Endothelial cell of umbilical vein (primary cell): ENCODE measurements around the gene SCLY. TPM values are rescaled to one million over a fixed set of nuclear protein-coding genes. Genes with fewer than 3 reads are reported as not detected.

Experiments
- BruUV-seq: library from RNA; stranded (reverse); fragments of 400-500 nt; replicated peaks from 2 replicates; lab custom pipeline; 2021; lab: Mats Ljungman, UMichigan
- CTCF ChIA-PET: fragments of 300-600, 350-600 bp; sonication (Branson Sonifier 250); formaldehyde crosslinking; loops from one replicate; lab custom pipeline; 2021; ENCODE audit warnings: antibody characterized with exemption, inconsistent platforms; lab: Charles Lee
- POLR2A ChIA-PET: fragments of 300-600, 350-600 bp; sonication (Branson Sonifier 250); formaldehyde crosslinking; loops from one replicate; lab custom pipeline; 2021; ENCODE audit warnings: antibody characterized with exemption, inconsistent platforms; lab: Charles Lee
- DNase-seq: peaks from one replicate; pipeline ENCODE4 v3.0.0-alpha.2; 2011; ENCODE audit warnings: low read depth, low spot score
- FAIRE-seq: peaks from 2 replicates; lab custom pipeline; 2011; peaks lifted over from hg19 to GRCh38; lab: Jason Lieb, UNC
- H2AFZ ChIP-seq: 2 replicates; pipeline ENCODE4 v1.6.0; 2012; ENCODE audit warnings: low read depth, low read length, control low read depth, inconsistent platforms
- H3K27ac ChIP-seq: 2 replicates; pipeline ENCODE4 v1.5.1; 2011; ENCODE audit warnings: low read depth, mild to moderate bottlenecking, control low read depth, low read length, moderate library complexity; ENCODE audit not compliant: insufficient read depth
- H3K27me3 ChIP-seq, 2 experiments: 2 replicates each; pipeline versions ENCODE4 v1.6.0 to v1.6.1; 2011; ENCODE audit warnings: low read length in 2 of 2, mixed read lengths in 1 of 2; ENCODE audit not compliant: control insufficient read depth in 2 of 2, insufficient read depth in 2 of 2
- H3K36me3 ChIP-seq, 2 experiments: 2 replicates in 1 of 2; 3 replicates in 1 of 2; pipeline ENCODE4 v1.5.1; 2011; ENCODE audit warnings: low read length in 2 of 2, mild to moderate bottlenecking in 1 of 2, moderate library complexity in 1 of 2; ENCODE audit not compliant: control insufficient read depth in 2 of 2, insufficient read depth in 2 of 2; ENCODE audit errors: extremely low read depth in 1 of 2
- H3K4me1 ChIP-seq: 3 replicates; pipeline ENCODE4 v1.5.1; 2011; ENCODE audit warnings: mild to moderate bottlenecking, low read length; ENCODE audit not compliant: control insufficient read depth, insufficient read depth; ENCODE audit errors: extremely low read depth
- H3K4me2 ChIP-seq: 2 replicates; pipeline ENCODE4 v1.6.1; 2011; ENCODE audit warnings: low read length, control low read depth, mixed read lengths; ENCODE audit not compliant: insufficient read depth
- H3K4me3 ChIP-seq, 3 experiments: fragments of 200-600 bp in 1 of 3; sonication (generic), shearing (Covaris generic) in 1 of 3; replicated peaks in 1 of 3; 2 replicates each; pipeline ENCODE4 v1.5.1; 2011 to 2016; ENCODE audit warnings: control low read depth in 3 of 3, low read length in 3 of 3, mild to moderate bottlenecking in 2 of 3, inconsistent platforms in 1 of 3, low read depth in 1 of 3, moderate library complexity in 1 of 3; ENCODE audit not compliant: insufficient read depth in 1 of 3
- H3K79me2 ChIP-seq: 2 replicates; pipeline ENCODE4 v1.6.0; 2012; ENCODE audit warnings: low read length, inconsistent platforms; ENCODE audit not compliant: control insufficient read depth, insufficient read depth
- H3K9ac ChIP-seq: replicated peaks from 2 replicates; pipeline ENCODE3; 2011; ENCODE audit warnings: low read length, control low read depth; ENCODE audit not compliant: insufficient read depth; ENCODE audit errors: extremely low read depth
- H3K9me1 ChIP-seq: replicated peaks from 3 replicates; pipeline ENCODE4 v1.6.0; 2011; ENCODE audit warnings: mild to moderate bottlenecking, low read length; ENCODE audit not compliant: control insufficient read depth, insufficient read depth; ENCODE audit errors: extremely low read depth
- H3K9me3 ChIP-seq: replicated peaks from 2 replicates; pipeline ENCODE4 v1.5.1; 2012; ENCODE audit warnings: low read length, inconsistent platforms; ENCODE audit not compliant: control insufficient read depth, insufficient read depth
- H4K20me1 ChIP-seq: replicated peaks from 2 replicates; pipeline ENCODE3; 2011; ENCODE audit warnings: mild to moderate bottlenecking, low read length; ENCODE audit not compliant: control insufficient read depth, insufficient read depth; ENCODE audit errors: extremely low read depth
- EZH2 ChIP-seq: IDR thresholded peaks from 2 replicates; pipeline ENCODE4 v1.6.1; 2012; ENCODE audit warnings: borderline replicate concordance, low read depth, mild to moderate bottlenecking, moderate library complexity, low read length, inconsistent platforms; ENCODE audit not compliant: severe bottlenecking
- FOS ChIP-seq: IDR thresholded peaks from 2 replicates; pipeline ENCODE4 v1.6.1; 2011; ENCODE audit warnings: mild to moderate bottlenecking, low read length, moderate library complexity, borderline replicate concordance; ENCODE audit not compliant: insufficient read depth
- GATA2 ChIP-seq: IDR thresholded peaks from 2 replicates; pipeline ENCODE4 v1.7.0; 2011; ENCODE audit warnings: low read depth, mild to moderate bottlenecking, moderate library complexity, mixed read lengths, low read length; ENCODE audit not compliant: insufficient read length, insufficient read depth
- JUN ChIP-seq: IDR thresholded peaks from 2 replicates; pipeline ENCODE4 v1.6.1; 2011; ENCODE audit warnings: borderline replicate concordance, low read depth; ENCODE audit not compliant: insufficient read length, insufficient read depth
- MAX ChIP-seq: IDR thresholded peaks from 2 replicates; pipeline ENCODE4 v1.6.1; 2011; ENCODE audit not compliant: insufficient read depth, insufficient read length
- MYC ChIP-seq: IDR thresholded peaks from one replicate; pipeline ENCODE4 v1.6.1; 2011; ENCODE audit warnings: mild to moderate bottlenecking, low read depth, low read length
- POLR2A ChIP-seq: IDR thresholded peaks from 2 replicates; pipeline ENCODE4 v1.6.1; 2012; ENCODE audit warnings: low read depth, mild to moderate bottlenecking, control low read depth, low read length
- POLR2AphosphoS5 ChIP-seq: IDR thresholded peaks from 2 replicates; pipeline ENCODE4 v1.6.1; 2012; ENCODE audit warnings: low read depth, mild to moderate bottlenecking, control low read depth, low read length, moderate library complexity; ENCODE audit not compliant: insufficient read depth
- dilution Hi-C: fragments of 300-500 bp; cut with MboI; formaldehyde crosslinking; loops from one replicate; pipeline ENCODE4 v1.15.0; 2019; ENCODE audit warnings: low sequenced_read_pairs; ENCODE audit not compliant: extremely low pct_ligation_motif_present
- intact Hi-C: fragments of 100-400 bp; cut with micrococcal nuclease; formaldehyde crosslinking; loops from one replicate; pipeline ENCODE4 v1.10.0; 2022
- polyA plus RNA-seq, 4 experiments: library from polyadenylated mRNA; depleted of rRNA in 3 of 4; stranded (reverse) in 3 of 4; unstranded in 1 of 4; fragments of >200 nt; gene quantifications; 2 replicates each; pipeline versions ENCODE4 v1.2.1 to v1.2.3, GENCODE V29; 2011 to 2012; ENCODE audit warnings: missing spikeins in 1 of 4
- total RNA-seq: library from RNA; stranded (reverse); gene quantifications from 2 replicates; pipeline ENCODE4 v1.2.3, GENCODE V29; 2021
- TF ChIP-seq, protein P1 (sequence below), 2 donors: IDR thresholded peaks; 1 replicate in 1 of 2; 2 replicates in 1 of 2; pipeline ENCODE4 v1.5.1; 2011; ENCODE audit warnings: low read length in 2 of 2, mild to moderate bottlenecking in 2 of 2, moderate library complexity in 2 of 2, control low read depth in 1 of 2, inconsistent platforms in 1 of 2, low read depth in 1 of 2; ENCODE audit not compliant: insufficient read depth in 1 of 2; ENCODE audit errors: extremely low read depth in 1 of 2

The SCLY gene
- total and polyA plus RNA-seq, 2 donors (not counting 3 experiments of a cell fraction or from before 2014, with no cell fraction given): 22.6 to 32.7 TPM

DNA sequence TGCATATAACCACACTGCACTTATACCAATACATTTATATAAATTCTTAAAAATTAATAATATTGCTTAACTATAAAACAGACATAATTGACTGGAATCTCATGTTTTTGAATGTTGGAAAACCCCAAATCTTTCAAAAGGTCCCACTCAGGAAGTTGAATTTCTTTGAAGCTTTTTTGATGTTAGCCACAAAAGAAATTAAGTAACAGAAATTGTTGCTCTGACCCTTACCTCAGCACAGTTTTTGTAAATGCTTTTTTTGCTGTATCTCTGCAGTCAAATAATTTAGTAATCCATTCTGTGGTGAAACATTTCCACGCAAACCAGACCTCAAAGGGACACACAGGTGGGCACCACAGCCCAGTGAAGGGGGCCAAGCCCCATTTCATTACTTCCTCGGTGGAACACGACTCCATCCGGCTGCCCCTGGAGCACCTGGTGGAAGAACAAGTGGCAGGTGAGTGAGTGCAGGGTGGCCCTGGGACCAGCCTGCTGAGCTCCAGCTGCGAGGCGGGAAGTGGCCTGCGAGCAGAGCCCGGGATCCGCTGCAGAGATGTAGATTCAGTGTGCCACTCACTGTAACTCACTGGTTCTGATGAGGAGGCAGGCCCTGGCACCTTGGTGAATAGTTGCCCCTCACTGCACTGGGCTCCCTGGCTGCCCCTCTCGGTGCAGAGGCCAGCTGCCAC is 8.4 kb downstream of the SCLY start:
- no TSS peak for BruUV-seq
- Histone ChIP-seq H3K4me2 (no peak overlapping the region), H4K20me1 (no peaks in the 10 kb centered on the region), H3K4me3 (no peak overlapping the region), H3K36me3 (peaks cover 6% of the 10 kb centered on the region in 2 experiments), H3K9me1 (no peaks in the 10 kb centered on the region), H3K27me3 (no peaks in the 10 kb centered on the region), H3K4me1 (no peaks in the 10 kb centered on the region), H3K79me2 (no peaks in the 10 kb centered on the region), H2AFZ (no peak overlapping the region), H3K9ac (no peak overlapping the region), H3K9me3 (no peaks in the 10 kb centered on the region), H3K27ac (no peak overlapping the region)
- ChIA-PET POLR2A (no interaction called here), CTCF (no interaction called here)
- DNase-seq: no peak
- intact Hi-C loops (loop anchor here (10.0 kb wide), 1 partner anchor 166 kb away; no protein-coding TSS in a partner anchor), dilution Hi-C loops (no loop called here)
- no peak for FAIRE-seq
- TF ChIP-seq FOS: no peak
- no peak for TF ChIP-seq EZH2
- TF ChIP-seq POLR2AphosphoS5: no peak
- TF ChIP-seq, protein P1, sequence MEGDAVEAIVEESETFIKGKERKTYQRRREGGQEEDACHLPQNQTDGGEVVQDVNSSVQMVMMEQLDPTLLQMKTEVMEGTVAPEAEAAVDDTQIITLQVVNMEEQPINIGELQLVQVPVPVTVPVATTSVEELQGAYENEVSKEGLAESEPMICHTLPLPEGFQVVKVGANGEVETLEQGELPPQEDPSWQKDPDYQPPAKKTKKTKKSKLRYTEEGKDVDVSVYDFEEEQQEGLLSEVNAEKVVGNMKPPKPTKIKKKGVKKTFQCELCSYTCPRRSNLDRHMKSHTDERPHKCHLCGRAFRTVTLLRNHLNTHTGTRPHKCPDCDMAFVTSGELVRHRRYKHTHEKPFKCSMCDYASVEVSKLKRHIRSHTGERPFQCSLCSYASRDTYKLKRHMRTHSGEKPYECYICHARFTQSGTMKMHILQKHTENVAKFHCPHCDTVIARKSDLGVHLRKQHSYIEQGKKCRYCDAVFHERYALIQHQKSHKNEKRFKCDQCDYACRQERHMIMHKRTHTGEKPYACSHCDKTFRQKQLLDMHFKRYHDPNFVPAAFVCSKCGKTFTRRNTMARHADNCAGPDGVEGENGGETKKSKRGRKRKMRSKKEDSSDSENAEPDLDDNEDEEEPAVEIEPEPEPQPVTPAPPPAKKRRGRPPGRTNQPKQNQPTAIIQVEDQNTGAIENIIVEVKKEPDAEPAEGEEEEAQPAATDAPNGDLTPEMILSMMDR (IDR thresholded peaks at IDR 0.05; ENCODE audit: extremely low read depth in 1 of 2, insufficient read depth in 1 of 2, low read depth in 1 of 2, low read length in 2 of 2): no peak
- TF ChIP-seq POLR2A: no peak
- no peak for TF ChIP-seq MAX
- no peak for TF ChIP-seq JUN
- no peak for TF ChIP-seq GATA2
- TF ChIP-seq MYC: no peak
